Measurements from ENCODE around the gene C1orf35.

Gene C1orf35

GRCh38 chr1:228123505-228123904 is 20.4 kb upstream of the C1orf35 start:
- TF ChIP-seq YY1 (IDR thresholded peaks at IDR 0.05; ENCODE audit: low read depth), result no peak
- TF ChIP-seq EP300 (IDR thresholded peaks at IDR 0.05; ENCODE audit: borderline replicate concordance), result no peak
- TF ChIP-seq TCF12 (IDR thresholded peaks at IDR 0.05; ENCODE audit: low read depth), result no peak
- TF ChIP-seq ZBTB7A (IDR thresholded peaks at IDR 0.05; ENCODE audit: low read depth), result no peak
- no peak for TF ChIP-seq REST (IDR thresholded peaks at IDR 0.05; ENCODE audit: low read depth)
- no peak for TF ChIP-seq RAD21 (IDR thresholded peaks at IDR 0.05; ENCODE audit: low read depth)
- no peak for TF ChIP-seq MAX (IDR thresholded peaks at IDR 0.05)
- no peak for TF ChIP-seq TEAD4 (IDR thresholded peaks at IDR 0.05)
- no peak for TF ChIP-seq TAF1 (IDR thresholded peaks at IDR 0.05; ENCODE audit: low read depth)
- TF ChIP-seq CEBPB (IDR thresholded peaks at IDR 0.05), result no peak
- TF ChIP-seq EGR1 (IDR thresholded peaks at IDR 0.05), result no peak
- no peak for TF ChIP-seq CREB1 (IDR thresholded peaks at IDR 0.05; ENCODE audit: low read depth)
- TF ChIP-seq NFIC (IDR thresholded peaks at IDR 0.05), result no peak
- TF ChIP-seq USF1 (IDR thresholded peaks at IDR 0.05), result no peak
- TF ChIP-seq FOXM1 (IDR thresholded peaks at IDR 0.05; ENCODE audit: borderline replicate concordance, low read depth), result no peak

GRCh38 chr1:228122921-228123441 is 19.9 kb upstream of the C1orf35 start:
- TF ChIP-seq REST (IDR thresholded peaks at IDR 0.05; ENCODE audit: low read depth) (no peak), EP300 (IDR thresholded peaks at IDR 0.05; ENCODE audit: borderline replicate concordance) (no peak), CREB1 (IDR thresholded peaks at IDR 0.05; ENCODE audit: low read depth) (no peak), TEAD4 (IDR thresholded peaks at IDR 0.05) (no peak), YY1 (IDR thresholded peaks at IDR 0.05; ENCODE audit: low read depth) (no peak), RAD21 (IDR thresholded peaks at IDR 0.05; ENCODE audit: low read depth) (no peak), ZBTB7A (IDR thresholded peaks at IDR 0.05; ENCODE audit: low read depth) (no peak), TCF12 (IDR thresholded peaks at IDR 0.05; ENCODE audit: low read depth) (no peak), USF1 (IDR thresholded peaks at IDR 0.05) (no peak), EGR1 (IDR thresholded peaks at IDR 0.05) (no peak), CEBPB (IDR thresholded peaks at IDR 0.05) (no peak), TAF1 (IDR thresholded peaks at IDR 0.05; ENCODE audit: low read depth) (no peak), FOXM1 (IDR thresholded peaks at IDR 0.05; ENCODE audit: borderline replicate concordance, low read depth) (no peak)

- TF ChIP-seq TAF1 (IDR thresholded peaks at IDR 0.05; ENCODE audit: low read depth), result no peak
- TF ChIP-seq NFIC (IDR thresholded peaks at IDR 0.05), result no peak
- TF ChIP-seq TCF12 (IDR thresholded peaks at IDR 0.05; ENCODE audit: low read depth), result no peak
- no peak for TF ChIP-seq TEAD4 (IDR thresholded peaks at IDR 0.05)
- TF ChIP-seq ZBTB7A (IDR thresholded peaks at IDR 0.05; ENCODE audit: low read depth), result no peak
- TF ChIP-seq CREB1 (IDR thresholded peaks at IDR 0.05; ENCODE audit: low read depth), result no peak
- no peak for TF ChIP-seq EGR1 (IDR thresholded peaks at IDR 0.05)
- TF ChIP-seq MAX (IDR thresholded peaks at IDR 0.05), result no peak
- no peak for TF ChIP-seq CEBPB (IDR thresholded peaks at IDR 0.05)
- no peak for TF ChIP-seq USF1 (IDR thresholded peaks at IDR 0.05)
- no peak for TF ChIP-seq EP300 (IDR thresholded peaks at IDR 0.05; ENCODE audit: borderline replicate concordance)
- no peak for TF ChIP-seq RAD21 (IDR thresholded peaks at IDR 0.05; ENCODE audit: low read depth)
- no peak for TF ChIP-seq YY1 (IDR thresholded peaks at IDR 0.05; ENCODE audit: low read depth)
- TF ChIP-seq FOXM1 (IDR thresholded peaks at IDR 0.05; ENCODE audit: borderline replicate concordance, low read depth), result no peak
- no peak for TF ChIP-seq REST (IDR thresholded peaks at IDR 0.05; ENCODE audit: low read depth)
Observed at GRCh38 chr1:228120857-228121489, 17.8 kb upstream of the C1orf35 start.

All from Ishikawa (cell line).